ENCODE results near the gene PTPRU.

Gene PTPRU

GRCh38 chr1:29291756-29292155 is 55.4 kb downstream of the PTPRU start:
- H3K9me2 ChIP-seq (replicated peaks; ENCODE audit: insufficient read depth, low read length): no peaks in the 10 kb centered on the region
- H3K9ac ChIP-seq (ENCODE audit: low read length): no peak overlapping the region
- no peaks in the 10 kb centered on the region for H3K79me2 ChIP-seq (ENCODE audit: insufficient read depth, low read length)

GRCh38 chr1:29292344-29292743 is 56.0 kb downstream of the PTPRU start:
- Histone ChIP-seq H3K9me3 (ENCODE audit: insufficient read depth, low read length) (no peaks in the 10 kb centered on the region), H3K4me2 (ENCODE audit: low read depth, low read length, poor library complexity, severe bottlenecking) (no peak overlapping the region), H4K20me1 (ENCODE audit: low read depth, low read length) (no peaks in the 10 kb centered on the region), H3K9me2 (replicated peaks; ENCODE audit: insufficient read depth, low read length) (no peaks in the 10 kb centered on the region), H3K4me3 (ENCODE audit: insufficient read depth, low read length, poor library complexity, severe bottlenecking) (no peak overlapping the region), H2AFZ (ENCODE audit: low read depth, low read length, severe bottlenecking) (no peak overlapping the region), H3K27ac (ENCODE audit: low read depth, low read length) (no peak overlapping the region), H3K9ac (ENCODE audit: low read length) (no peak overlapping the region), H3K36me3 (ENCODE audit: low read length) (no peaks in the 10 kb centered on the region), H3K27me3 (ENCODE audit: low read length) (no peaks in the 10 kb centered on the region), H3F3A (ENCODE audit: insufficient read depth) (no peaks in the 10 kb centered on the region), H3K79me2 (ENCODE audit: insufficient read depth, low read length) (no peaks in the 10 kb centered on the region)
- TF ChIP-seq, protein P1, sequence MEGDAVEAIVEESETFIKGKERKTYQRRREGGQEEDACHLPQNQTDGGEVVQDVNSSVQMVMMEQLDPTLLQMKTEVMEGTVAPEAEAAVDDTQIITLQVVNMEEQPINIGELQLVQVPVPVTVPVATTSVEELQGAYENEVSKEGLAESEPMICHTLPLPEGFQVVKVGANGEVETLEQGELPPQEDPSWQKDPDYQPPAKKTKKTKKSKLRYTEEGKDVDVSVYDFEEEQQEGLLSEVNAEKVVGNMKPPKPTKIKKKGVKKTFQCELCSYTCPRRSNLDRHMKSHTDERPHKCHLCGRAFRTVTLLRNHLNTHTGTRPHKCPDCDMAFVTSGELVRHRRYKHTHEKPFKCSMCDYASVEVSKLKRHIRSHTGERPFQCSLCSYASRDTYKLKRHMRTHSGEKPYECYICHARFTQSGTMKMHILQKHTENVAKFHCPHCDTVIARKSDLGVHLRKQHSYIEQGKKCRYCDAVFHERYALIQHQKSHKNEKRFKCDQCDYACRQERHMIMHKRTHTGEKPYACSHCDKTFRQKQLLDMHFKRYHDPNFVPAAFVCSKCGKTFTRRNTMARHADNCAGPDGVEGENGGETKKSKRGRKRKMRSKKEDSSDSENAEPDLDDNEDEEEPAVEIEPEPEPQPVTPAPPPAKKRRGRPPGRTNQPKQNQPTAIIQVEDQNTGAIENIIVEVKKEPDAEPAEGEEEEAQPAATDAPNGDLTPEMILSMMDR (IDR thresholded peaks at IDR 0.05; ENCODE audit: insufficient read depth, low read length, poor library complexity, severe bottlenecking): no peak
- no peak for TF ChIP-seq EZH2phosphoT487 (conservative IDR thresholded peaks at IDR 0.05; ENCODE audit: low read length)

More at GRCh38 chr1:29291756-29292155, 55.4 kb downstream of the PTPRU start:
- no peak overlapping the region for H3K4me2 ChIP-seq (ENCODE audit: low read depth, low read length, poor library complexity, severe bottlenecking)
- no peak overlapping the region for H3K4me3 ChIP-seq (ENCODE audit: insufficient read depth, low read length, poor library complexity, severe bottlenecking)
- H3K9me3 ChIP-seq (ENCODE audit: insufficient read depth, low read length): no peaks in the 10 kb centered on the region
- no peaks in the 10 kb centered on the region for H3K27me3 ChIP-seq (ENCODE audit: low read length)
- no peak overlapping the region for H3K27ac ChIP-seq (ENCODE audit: low read depth, low read length)
- H3F3A ChIP-seq (ENCODE audit: insufficient read depth): no peaks in the 10 kb centered on the region
- no peak overlapping the region for H2AFZ ChIP-seq (ENCODE audit: low read depth, low read length, severe bottlenecking)
- TF ChIP-seq, protein P1 (IDR thresholded peaks at IDR 0.05; ENCODE audit: insufficient read depth, low read length, poor library complexity, severe bottlenecking): no peak
- TF ChIP-seq EZH2phosphoT487 (conservative IDR thresholded peaks at IDR 0.05; ENCODE audit: low read length): no peak
- H3K36me3 ChIP-seq (ENCODE audit: low read length): no peaks in the 10 kb centered on the region
- H4K20me1 ChIP-seq (ENCODE audit: low read depth, low read length): no peaks in the 10 kb centered on the region

DNA sequence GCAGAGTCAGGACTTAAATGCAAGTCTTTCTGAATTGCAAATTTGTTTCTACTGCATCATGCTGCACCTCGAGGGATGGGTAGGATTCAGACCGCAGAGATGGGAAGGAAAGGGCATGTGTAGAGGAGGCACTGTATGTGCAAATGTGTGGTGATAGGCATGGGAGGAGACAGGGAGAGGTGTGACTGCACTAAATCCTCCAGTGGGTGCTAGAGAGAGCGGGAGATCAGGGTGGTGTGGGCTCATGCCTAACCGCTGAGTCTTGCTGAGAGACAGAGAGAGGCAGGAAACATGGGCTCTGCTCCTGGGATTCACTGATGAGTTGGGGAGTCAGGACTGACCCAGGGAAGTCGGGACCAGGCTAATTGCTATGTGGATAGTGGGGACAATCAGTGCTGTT is 61.1 kb downstream of the PTPRU start:
- H3K27ac ChIP-seq (ENCODE audit: low read depth, low read length): no peak overlapping the region
- H3K9ac ChIP-seq (ENCODE audit: low read length): no peak overlapping the region
- TF ChIP-seq EZH2phosphoT487 (conservative IDR thresholded peaks at IDR 0.05; ENCODE audit: low read length): no peak
- TF ChIP-seq, protein P1 (IDR thresholded peaks at IDR 0.05; ENCODE audit: insufficient read depth, low read length, poor library complexity, severe bottlenecking): no peak
- H3K27me3 ChIP-seq (ENCODE audit: low read length): no peaks in the 10 kb centered on the region
- H3K4me3 ChIP-seq (ENCODE audit: insufficient read depth, low read length, poor library complexity, severe bottlenecking): no peak overlapping the region
- no peak overlapping the region for H2AFZ ChIP-seq (ENCODE audit: low read depth, low read length, severe bottlenecking)
- H3K9me2 ChIP-seq (replicated peaks; ENCODE audit: insufficient read depth, low read length): no peaks in the 10 kb centered on the region
- no peaks in the 10 kb centered on the region for H3K36me3 ChIP-seq (ENCODE audit: low read length)
- H3K9me3 ChIP-seq (ENCODE audit: insufficient read depth, low read length): no peaks in the 10 kb centered on the region
- H3K4me2 ChIP-seq (ENCODE audit: low read depth, low read length, poor library complexity, severe bottlenecking): no peak overlapping the region
- no peaks in the 10 kb centered on the region for H4K20me1 ChIP-seq (ENCODE audit: low read depth, low read length)
- no peaks in the 10 kb centered on the region for H3F3A ChIP-seq (ENCODE audit: insufficient read depth)
- no peaks in the 10 kb centered on the region for H3K79me2 ChIP-seq (ENCODE audit: insufficient read depth, low read length)
